Upper lobe of right lung (tissue), 1 donor: ENCODE results near the gene SMIM24. TPM values are rescaled to one million over a fixed set of nuclear protein-coding genes. Genes with fewer than 3 reads are reported as not detected.
A peak's percentile ranks its signal among the peaks of the same experiment; 100 is the strongest.

ENCODE experiments used
- ATAC-seq: fragments of 200-7000 bp; cut with Tn5 transposase; one replicate; pipeline ENCODE4 v1.9.1; 2020; ENCODE audit warnings: mild to moderate bottlenecking, moderate library complexity
- DNase-seq: peaks from one replicate; pipeline ENCODE4 v3.0.0-alpha.2; 2020
- H3K27ac ChIP-seq: fragments of 200-600 bp; one replicate; pipeline ENCODE4 v1.8.0; 2022
- H3K27me3 ChIP-seq: fragments of 200-600 bp; one replicate; pipeline ENCODE4 v1.8.0; 2022; ENCODE audit warnings: mild to moderate bottlenecking
- H3K36me3 ChIP-seq: fragments of 200-600 bp; one replicate; pipeline ENCODE4 v1.8.0; 2022
- H3K4me1 ChIP-seq: fragments of 200-600 bp; one replicate; pipeline ENCODE4 v1.8.0; 2022
- H3K4me3 ChIP-seq: fragments of 200-600 bp; one replicate; pipeline ENCODE4 v1.8.0; 2022; ENCODE audit warnings: mild to moderate bottlenecking
- H3K9me3 ChIP-seq: fragments of 200-600 bp; one replicate; pipeline ENCODE4 v1.8.0; 2022
- CTCF ChIP-seq: fragments of 200-600 bp; IDR thresholded peaks from one replicate; pipeline ENCODE4 v1.8.0; 2022; ENCODE audit warnings: antibody characterized with exemption
- intact Hi-C: fragments of 100-400 bp; cut with DNase I; formaldehyde crosslinking; loops from one replicate; pipeline ENCODE4 v1.11.0; 2022
- total RNA-seq: library from RNA; stranded (reverse); fragmentation: NEBNext Ultra II Directional; extraction: Animal tissue kit (Norgen Biotek cat#: 25700); gene quantifications from one replicate; pipeline ENCODE4 v1.2.1, GENCODE V29; 2021
- donor health status: DM: no; HTN: yes; CAD: no; lungs with severe emphysema.

SMIM24 gene
- total RNA-seq, 1 donor from 2014 or later: not detected

- DNase-seq (peak; percentile 83), ATAC-seq (peak; percentile 87)
- no peak for TF ChIP-seq CTCF
- peaks cover 65% of the 10 kb centered on the region for H3K36me3 ChIP-seq
- peak overlapping the region; percentile 80 for H3K27ac ChIP-seq
- H3K4me1 ChIP-seq: peaks cover 20% of the 10 kb centered on the region
- H3K27me3 ChIP-seq: no peaks in the 10 kb centered on the region
- H3K9me3 ChIP-seq: no peaks in the 10 kb centered on the region
- no peak overlapping the region for H3K4me3 ChIP-seq
- intact Hi-C loops: no loop called here
Measured at GRCh38 chr19:3459089-3459881, 21.0 kb downstream of the SMIM24 start.

- H3K36me3 ChIP-seq: peaks cover 65% of the 10 kb centered on the region
- ATAC-seq (no peak), DNase-seq (peak; percentile 56)
- no peak for TF ChIP-seq CTCF
- H3K9me3 ChIP-seq: no peaks in the 10 kb centered on the region
- intact Hi-C loops: no loop called here
- H3K27ac ChIP-seq: peak overlapping the region; percentile 80
- peaks cover 20% of the 10 kb centered on the region for H3K4me1 ChIP-seq
- no peak overlapping the region for H3K4me3 ChIP-seq
- no peaks in the 10 kb centered on the region for H3K27me3 ChIP-seq
Measured at GRCh38 chr19:3458229-3459088, 21.9 kb downstream of the SMIM24 start.

- DNase-seq (peak; percentile 54), ATAC-seq (no peak)
- Histone ChIP-seq H3K36me3 (peaks cover 65% of the 10 kb centered on the region), H3K4me3 (no peak overlapping the region), H3K27me3 (no peaks in the 10 kb centered on the region), H3K4me1 (peaks cover 20% of the 10 kb centered on the region), H3K27ac (peak overlapping the region; percentile 80), H3K9me3 (no peaks in the 10 kb centered on the region)
- no peak for TF ChIP-seq CTCF
- intact Hi-C loops: no loop called here
Measured at GRCh38 chr19:3457528-3458228, 22.6 kb downstream of the SMIM24 start.

- H3K4me1 ChIP-seq: peaks cover 20% of the 10 kb centered on the region
- H3K4me3 ChIP-seq: no peak overlapping the region
- DNase-seq (peak; percentile 57), ATAC-seq (no peak)
- H3K27ac ChIP-seq: peak overlapping the region; percentile 80
- intact Hi-C loops: no loop called here
- H3K27me3 ChIP-seq: no peaks in the 10 kb centered on the region
- peaks cover 66% of the 10 kb centered on the region for H3K36me3 ChIP-seq
- TF ChIP-seq CTCF: no peak
- no peaks in the 10 kb centered on the region for H3K9me3 ChIP-seq
Measured at GRCh38 chr19:3456925-3457527, 23.3 kb downstream of the SMIM24 start.

- intact Hi-C loops: no loop called here
- Histone ChIP-seq H3K9me3 (no peaks in the 10 kb centered on the region), H3K27me3 (no peaks in the 10 kb centered on the region), H3K36me3 (peaks cover 69% of the 10 kb centered on the region), H3K4me1 (peaks cover 26% of the 10 kb centered on the region), H3K4me3 (no peak overlapping the region), H3K27ac (no peak overlapping the region)
- ATAC-seq: no peak
- DNase-seq: no peak
- TF ChIP-seq CTCF: no peak
Measured at GRCh38 chr19:3455960-3456601, 24.2 kb downstream of the SMIM24 start.
